Measurements from ENCODE around the gene SPATA46. TPM values are rescaled to one million over a fixed set of nuclear protein-coding genes. Genes with fewer than 3 reads are reported as not detected.

SPATA46 gene
- total and polyA plus RNA-seq, 9 donors = not detected

DNA sequence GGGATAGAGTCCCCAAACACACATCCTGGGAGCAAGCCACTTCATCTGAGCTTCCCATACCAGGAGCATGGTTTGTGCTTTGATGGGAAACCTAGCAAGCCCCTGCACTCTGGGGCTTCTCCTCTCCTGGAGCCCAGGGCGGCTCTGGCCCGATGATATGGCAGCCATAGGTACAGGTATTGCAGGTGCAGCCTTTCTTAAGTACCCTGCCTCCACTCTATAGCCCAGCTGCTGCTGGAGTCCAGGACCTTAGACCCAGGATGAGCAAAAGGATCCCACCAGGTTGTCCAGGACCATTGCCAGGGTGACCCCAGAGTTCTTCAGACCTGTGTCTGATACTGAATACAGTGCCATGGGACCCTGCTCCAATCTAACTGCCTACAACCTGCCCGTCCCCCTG, 9.0 kb upstream of the SPATA46 start:
- WGBS, 3 donors = 86 to 100% (median 96%) methylated on average over 3 of the region's 3 CpGs
- no peak for DNase-seq
- Histone ChIP-seq H3K27ac (no peak overlapping the region), H3K4me1 (ENCODE audit: insufficient read depth) (peaks cover 6% of the 10 kb centered on the region), H3K9me3 (no peaks in the 10 kb centered on the region), H3K4me3 (no peak overlapping the region), H3K27me3 (no peaks in the 10 kb centered on the region), H3K36me3 (no peaks in the 10 kb centered on the region)
- TF ChIP-seq POLR2A (IDR thresholded peaks at IDR 0.05) = no peak
- no peak for TF ChIP-seq EP300 (IDR thresholded peaks at IDR 0.05)
- TF ChIP-seq, protein P1, sequence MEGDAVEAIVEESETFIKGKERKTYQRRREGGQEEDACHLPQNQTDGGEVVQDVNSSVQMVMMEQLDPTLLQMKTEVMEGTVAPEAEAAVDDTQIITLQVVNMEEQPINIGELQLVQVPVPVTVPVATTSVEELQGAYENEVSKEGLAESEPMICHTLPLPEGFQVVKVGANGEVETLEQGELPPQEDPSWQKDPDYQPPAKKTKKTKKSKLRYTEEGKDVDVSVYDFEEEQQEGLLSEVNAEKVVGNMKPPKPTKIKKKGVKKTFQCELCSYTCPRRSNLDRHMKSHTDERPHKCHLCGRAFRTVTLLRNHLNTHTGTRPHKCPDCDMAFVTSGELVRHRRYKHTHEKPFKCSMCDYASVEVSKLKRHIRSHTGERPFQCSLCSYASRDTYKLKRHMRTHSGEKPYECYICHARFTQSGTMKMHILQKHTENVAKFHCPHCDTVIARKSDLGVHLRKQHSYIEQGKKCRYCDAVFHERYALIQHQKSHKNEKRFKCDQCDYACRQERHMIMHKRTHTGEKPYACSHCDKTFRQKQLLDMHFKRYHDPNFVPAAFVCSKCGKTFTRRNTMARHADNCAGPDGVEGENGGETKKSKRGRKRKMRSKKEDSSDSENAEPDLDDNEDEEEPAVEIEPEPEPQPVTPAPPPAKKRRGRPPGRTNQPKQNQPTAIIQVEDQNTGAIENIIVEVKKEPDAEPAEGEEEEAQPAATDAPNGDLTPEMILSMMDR (IDR thresholded peaks at IDR 0.05) = no peak
- intact Hi-C loops (cut with DNase I) = no loop called here

DNA sequence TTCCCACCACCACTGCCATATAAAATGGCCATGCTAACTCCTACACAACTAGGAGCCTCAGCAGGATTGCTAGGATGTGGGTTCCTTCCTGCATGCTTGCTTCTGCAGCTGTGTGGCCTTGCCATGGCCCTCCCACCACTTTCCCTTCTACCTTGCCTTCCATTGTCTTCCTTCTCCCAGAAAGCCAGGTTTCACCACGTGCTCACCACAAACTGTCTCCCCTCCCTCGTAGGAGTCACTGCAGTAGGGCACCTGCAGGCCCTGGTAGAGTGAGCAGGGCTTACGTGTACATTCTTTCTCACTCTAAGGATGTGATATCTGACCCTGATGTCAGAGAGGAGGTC, 8.6 kb upstream of the SPATA46 start:
- Histone ChIP-seq H3K4me1 (ENCODE audit: insufficient read depth) (peaks cover 6% of the 10 kb centered on the region), H3K36me3 (no peaks in the 10 kb centered on the region), H3K27ac (no peak overlapping the region), H3K27me3 (no peaks in the 10 kb centered on the region), H3K4me3 (no peak overlapping the region), H3K9me3 (no peaks in the 10 kb centered on the region)
- intact Hi-C loops (cut with DNase I) = no loop called here
- DNase-seq = no peak
- 83 to 91% (median 87%) methylated on average over 3 of the region's 3 CpGs for WGBS, 3 donors
- no peak for TF ChIP-seq EP300 (IDR thresholded peaks at IDR 0.05)
- TF ChIP-seq, protein P1 (IDR thresholded peaks at IDR 0.05) = no peak
- TF ChIP-seq POLR2A (IDR thresholded peaks at IDR 0.05) = no peak

DNA sequence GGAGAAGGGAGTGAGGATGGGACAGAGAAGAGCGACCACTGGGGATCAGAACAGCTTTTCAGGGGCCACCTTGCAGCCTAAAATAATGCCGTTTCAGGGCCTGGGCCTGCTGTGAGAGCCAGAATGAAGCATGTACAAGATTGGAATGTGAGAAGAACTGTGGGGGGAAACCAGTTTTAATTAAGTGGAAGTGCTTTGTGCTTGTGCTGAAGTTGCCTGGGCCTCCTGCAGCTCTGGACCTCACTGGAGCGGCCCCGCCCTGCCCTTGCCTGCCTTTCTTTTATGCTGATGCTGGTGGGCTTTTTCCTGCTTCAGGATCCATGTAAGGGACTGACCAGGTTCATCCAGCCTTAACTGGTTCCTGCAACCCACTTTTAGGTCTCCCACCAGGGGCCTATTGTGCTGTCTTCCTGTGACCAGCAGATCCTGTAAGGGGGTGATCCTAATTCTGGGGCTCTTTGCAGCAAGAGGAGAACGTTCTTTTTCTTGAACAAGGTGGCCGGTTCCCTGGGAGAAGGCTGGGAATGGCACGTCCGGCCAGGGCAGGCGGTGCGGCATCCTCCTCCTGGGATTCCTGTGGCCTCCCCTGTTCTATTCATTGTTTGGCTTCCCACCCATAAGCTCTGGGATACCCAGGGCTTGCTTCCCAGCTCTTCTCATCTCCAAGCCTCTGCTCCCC, 8.1 kb upstream of the SPATA46 start:
- no peak overlapping the region for H3K4me3 ChIP-seq
- H3K27ac ChIP-seq = no peak overlapping the region
- H3K9me3 ChIP-seq = no peaks in the 10 kb centered on the region
- intact Hi-C loops (cut with DNase I) = no loop called here
- H3K36me3 ChIP-seq = no peaks in the 10 kb centered on the region
- H3K27me3 ChIP-seq = no peaks in the 10 kb centered on the region
- peaks cover 6% of the 10 kb centered on the region for H3K4me1 ChIP-seq (ENCODE audit: insufficient read depth)
- TF ChIP-seq, protein P1 (IDR thresholded peaks at IDR 0.05) = no peak
- no peak for TF ChIP-seq POLR2A (IDR thresholded peaks at IDR 0.05)
- TF ChIP-seq EP300 (IDR thresholded peaks at IDR 0.05) = no peak
- 93 to 94% (median 93%) methylated on average over 10 of the region's 10 CpGs for WGBS, 3 donors
- no peak for DNase-seq

DNA sequence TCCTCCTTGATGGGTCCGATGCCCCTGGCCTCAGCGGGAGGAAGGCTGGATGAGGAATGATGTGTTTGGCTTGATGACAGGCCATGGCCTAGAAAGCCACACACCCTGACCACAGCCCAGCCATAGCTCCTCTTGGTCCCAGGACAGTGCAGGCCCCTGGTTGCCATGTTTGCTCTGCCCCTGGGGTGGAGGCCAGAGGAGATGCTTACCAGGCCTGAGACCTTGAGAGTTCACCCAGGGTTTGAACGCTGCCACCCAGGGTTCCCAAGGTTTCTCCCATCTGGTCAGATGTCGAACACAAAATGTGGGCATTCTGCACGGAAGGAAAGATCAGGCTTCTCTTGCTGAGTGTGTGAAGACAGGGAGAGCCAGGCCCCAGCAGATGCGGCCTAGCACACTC, 7.5 kb upstream of the SPATA46 start:
- intact Hi-C loops (cut with DNase I) = no loop called here
- H3K9me3 ChIP-seq = no peaks in the 10 kb centered on the region
- H3K36me3 ChIP-seq = no peaks in the 10 kb centered on the region
- TF ChIP-seq EP300 (IDR thresholded peaks at IDR 0.05) (no peak), POLR2A (IDR thresholded peaks at IDR 0.05) (no peak)
- TF ChIP-seq, protein P1 (IDR thresholded peaks at IDR 0.05) = no peak
- no peak overlapping the region for H3K27ac ChIP-seq
- H3K27me3 ChIP-seq = no peaks in the 10 kb centered on the region
- 79 to 92% (median 90%) methylated on average over 6 of the region's 6 CpGs for WGBS, 3 donors
- no peak for DNase-seq
- H3K4me3 ChIP-seq = no peak overlapping the region
- peaks cover 6% of the 10 kb centered on the region for H3K4me1 ChIP-seq (ENCODE audit: insufficient read depth)
